Measurements from ENCODE around the gene DPP9.
"Not testable (repeated sequence)": the region's sequence is repeated elsewhere in the genome, so short reads cannot be mapped to it uniquely, and the experiment has no call there.

The DPP9 gene

GRCh38 chr19:4715529-4716221, 8.0 kb downstream of the DPP9 start:
- no peak overlapping the region for H3K4me3 ChIP-seq (ENCODE audit: low read depth, low read length)
- no peak for DNase-seq
- no peaks in the 10 kb centered on the region for H3K27me3 ChIP-seq
- no peaks in the 10 kb centered on the region; the same call in 1 of the 2 replicates for H3K4me1 ChIP-seq
- peaks cover 87% of the 10 kb centered on the region for H3K36me3 ChIP-seq
- TF ChIP-seq, protein P1, sequence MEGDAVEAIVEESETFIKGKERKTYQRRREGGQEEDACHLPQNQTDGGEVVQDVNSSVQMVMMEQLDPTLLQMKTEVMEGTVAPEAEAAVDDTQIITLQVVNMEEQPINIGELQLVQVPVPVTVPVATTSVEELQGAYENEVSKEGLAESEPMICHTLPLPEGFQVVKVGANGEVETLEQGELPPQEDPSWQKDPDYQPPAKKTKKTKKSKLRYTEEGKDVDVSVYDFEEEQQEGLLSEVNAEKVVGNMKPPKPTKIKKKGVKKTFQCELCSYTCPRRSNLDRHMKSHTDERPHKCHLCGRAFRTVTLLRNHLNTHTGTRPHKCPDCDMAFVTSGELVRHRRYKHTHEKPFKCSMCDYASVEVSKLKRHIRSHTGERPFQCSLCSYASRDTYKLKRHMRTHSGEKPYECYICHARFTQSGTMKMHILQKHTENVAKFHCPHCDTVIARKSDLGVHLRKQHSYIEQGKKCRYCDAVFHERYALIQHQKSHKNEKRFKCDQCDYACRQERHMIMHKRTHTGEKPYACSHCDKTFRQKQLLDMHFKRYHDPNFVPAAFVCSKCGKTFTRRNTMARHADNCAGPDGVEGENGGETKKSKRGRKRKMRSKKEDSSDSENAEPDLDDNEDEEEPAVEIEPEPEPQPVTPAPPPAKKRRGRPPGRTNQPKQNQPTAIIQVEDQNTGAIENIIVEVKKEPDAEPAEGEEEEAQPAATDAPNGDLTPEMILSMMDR (IDR thresholded peaks at IDR 0.05; ENCODE audit: low read depth, low read length): no peak
- H3K9me3 ChIP-seq: no peaks in the 10 kb centered on the region

DNA sequence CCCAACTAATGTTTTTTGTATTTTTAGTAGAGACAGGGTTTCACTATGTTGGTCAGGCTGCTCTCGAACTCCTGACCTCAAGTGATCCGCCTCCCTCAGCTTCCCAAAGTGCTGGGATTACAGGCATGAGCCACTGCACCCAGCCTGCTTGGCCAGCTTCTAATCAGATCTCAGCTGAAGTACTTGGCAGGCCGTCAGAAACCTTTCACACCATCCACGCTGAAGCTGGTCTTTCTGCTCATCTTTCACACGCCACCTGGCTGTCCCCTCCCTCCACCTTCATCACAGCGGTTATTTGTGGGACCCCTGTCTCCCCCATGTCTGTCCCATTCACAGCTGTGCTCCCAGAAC, 8.5 kb downstream of the DPP9 start:
- DNase-seq; H3K27me3 ChIP-seq; H3K4me3 ChIP-seq (ENCODE audit: low read depth, low read length); H3K4me1 ChIP-seq; H3K9me3 ChIP-seq: not testable (repeated sequence)
- peaks cover 85% of the 10 kb centered on the region for H3K36me3 ChIP-seq

- no peak overlapping the region for H3K4me3 ChIP-seq (ENCODE audit: low read depth, low read length)
- H3K9me3 ChIP-seq: no peaks in the 10 kb centered on the region
- TF ChIP-seq, protein P1 (IDR thresholded peaks at IDR 0.05; ENCODE audit: low read depth, low read length): no peak
- no peaks in the 10 kb centered on the region; the same call in 1 of the 2 replicates for H3K4me1 ChIP-seq
- peaks cover 78% of the 10 kb centered on the region for H3K36me3 ChIP-seq
- no peaks in the 10 kb centered on the region for H3K27me3 ChIP-seq
- DNase-seq: no peak
Observed at GRCh38 chr19:4714016-4714415, 9.6 kb downstream of the DPP9 start.

- Histone ChIP-seq H3K9me3 (no peaks in the 10 kb centered on the region), H3K4me3 (ENCODE audit: low read depth, low read length) (no peak overlapping the region), H3K27me3 (no peaks in the 10 kb centered on the region), H3K36me3 (peaks cover 73% of the 10 kb centered on the region), H3K4me1 (no peaks in the 10 kb centered on the region; the same call in 1 of the 2 replicates)
- TF ChIP-seq, protein P1 (IDR thresholded peaks at IDR 0.05; ENCODE audit: low read depth, low read length): no peak
- no peak for DNase-seq
Observed at GRCh38 chr19:4713384-4713951, 10.2 kb downstream of the DPP9 start.

DNA sequence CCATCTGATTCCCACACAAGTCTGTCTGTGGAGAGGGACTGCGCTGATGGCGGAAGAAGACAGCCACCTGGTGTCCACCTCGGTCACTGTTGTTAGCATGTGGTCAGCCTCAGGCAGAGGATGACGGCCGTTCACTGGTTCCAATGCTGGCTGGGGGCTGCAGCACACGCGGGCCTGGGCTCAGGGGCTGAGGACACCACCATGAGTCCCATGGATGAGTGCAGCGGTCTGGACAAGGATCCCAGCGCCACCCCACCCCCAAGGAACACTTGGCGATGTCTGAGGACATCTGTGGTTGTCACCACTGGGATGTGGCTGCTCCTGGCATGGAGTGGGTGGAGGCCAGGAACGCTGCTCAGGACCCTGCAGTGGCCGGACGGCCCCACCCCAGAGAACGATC, 10.9 kb downstream of the DPP9 start:
- no peaks in the 10 kb centered on the region for H3K9me3 ChIP-seq
- DNase-seq: no peak
- no peak overlapping the region for H3K4me3 ChIP-seq (ENCODE audit: low read depth, low read length)
- H3K27me3 ChIP-seq: no peaks in the 10 kb centered on the region
- H3K36me3 ChIP-seq: peaks cover 66% of the 10 kb centered on the region
- no peaks in the 10 kb centered on the region; the same call in 1 of the 2 replicates for H3K4me1 ChIP-seq
- TF ChIP-seq, protein P1 (IDR thresholded peaks at IDR 0.05; ENCODE audit: low read depth, low read length): no peak

DNA sequence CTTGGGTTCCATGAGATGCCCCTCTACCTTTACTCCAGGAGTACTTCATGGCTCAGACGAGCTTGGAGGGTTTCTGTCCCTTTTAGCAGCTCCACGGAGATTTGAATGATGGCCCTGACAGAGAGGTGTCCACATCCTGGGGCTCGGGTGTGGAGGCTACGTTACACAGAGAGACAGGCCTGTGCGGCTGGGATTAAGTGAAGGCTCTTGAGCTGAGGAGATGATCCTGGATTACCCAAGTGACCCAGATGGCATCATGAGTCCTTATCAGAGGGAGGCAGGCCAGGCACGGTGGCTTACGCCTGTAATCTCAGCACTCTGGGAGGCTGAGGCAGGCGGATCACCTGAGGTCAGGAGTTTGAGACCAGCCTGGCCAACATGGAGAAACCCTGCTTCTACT, 12.4 kb downstream of the DPP9 start:
- peaks cover 55% of the 10 kb centered on the region for H3K36me3 ChIP-seq

More for the DNA sequence above, 12.4 kb downstream of the DPP9 start:
- H3K27me3 ChIP-seq: no peaks in the 10 kb centered on the region
- no peaks in the 10 kb centered on the region; the same call in 1 of the 2 replicates for H3K4me1 ChIP-seq
- H3K9me3 ChIP-seq: no peaks in the 10 kb centered on the region
- no peak for DNase-seq
- H3K4me3 ChIP-seq (ENCODE audit: low read depth, low read length): no peak overlapping the region
- TF ChIP-seq, protein P1 (IDR thresholded peaks at IDR 0.05; ENCODE audit: low read depth, low read length): no peak
